HL-60 (cell line): Measurements from ENCODE around the gene LBX1.

Experiments used
- GABPA ChIP-seq: IDR thresholded peaks from 2 replicates; pipeline ENCODE4 v1.6.1; 2012; ENCODE audit warnings: low read depth
- REST ChIP-seq: IDR thresholded peaks from 2 replicates; pipeline ENCODE4 v1.6.1; 2012; ENCODE audit warnings: low read depth; ENCODE audit not compliant: insufficient replicate concordance
- TF ChIP-seq, protein P1 (sequence below): IDR thresholded peaks from one replicate; pipeline ENCODE4 v1.5.1; 2011; ENCODE audit warnings: low read length, control low read depth, inconsistent platforms; ENCODE audit not compliant: insufficient read depth

GRCh38 chr10:101250136-101250535 lies 20.9 kb upstream of the LBX1 start:
- TF ChIP-seq REST: no peak
- TF ChIP-seq GABPA: no peak
- TF ChIP-seq, protein P1, sequence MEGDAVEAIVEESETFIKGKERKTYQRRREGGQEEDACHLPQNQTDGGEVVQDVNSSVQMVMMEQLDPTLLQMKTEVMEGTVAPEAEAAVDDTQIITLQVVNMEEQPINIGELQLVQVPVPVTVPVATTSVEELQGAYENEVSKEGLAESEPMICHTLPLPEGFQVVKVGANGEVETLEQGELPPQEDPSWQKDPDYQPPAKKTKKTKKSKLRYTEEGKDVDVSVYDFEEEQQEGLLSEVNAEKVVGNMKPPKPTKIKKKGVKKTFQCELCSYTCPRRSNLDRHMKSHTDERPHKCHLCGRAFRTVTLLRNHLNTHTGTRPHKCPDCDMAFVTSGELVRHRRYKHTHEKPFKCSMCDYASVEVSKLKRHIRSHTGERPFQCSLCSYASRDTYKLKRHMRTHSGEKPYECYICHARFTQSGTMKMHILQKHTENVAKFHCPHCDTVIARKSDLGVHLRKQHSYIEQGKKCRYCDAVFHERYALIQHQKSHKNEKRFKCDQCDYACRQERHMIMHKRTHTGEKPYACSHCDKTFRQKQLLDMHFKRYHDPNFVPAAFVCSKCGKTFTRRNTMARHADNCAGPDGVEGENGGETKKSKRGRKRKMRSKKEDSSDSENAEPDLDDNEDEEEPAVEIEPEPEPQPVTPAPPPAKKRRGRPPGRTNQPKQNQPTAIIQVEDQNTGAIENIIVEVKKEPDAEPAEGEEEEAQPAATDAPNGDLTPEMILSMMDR: no peak
